Measurements from ENCODE around the gene MS4A14. TPM values are rescaled to one million over a fixed set of nuclear protein-coding genes. Genes with fewer than 3 reads are reported as not detected.

The MS4A14 gene
- total and polyA plus RNA-seq, 2 experiments from 2014 or later, result not detected

DNA sequence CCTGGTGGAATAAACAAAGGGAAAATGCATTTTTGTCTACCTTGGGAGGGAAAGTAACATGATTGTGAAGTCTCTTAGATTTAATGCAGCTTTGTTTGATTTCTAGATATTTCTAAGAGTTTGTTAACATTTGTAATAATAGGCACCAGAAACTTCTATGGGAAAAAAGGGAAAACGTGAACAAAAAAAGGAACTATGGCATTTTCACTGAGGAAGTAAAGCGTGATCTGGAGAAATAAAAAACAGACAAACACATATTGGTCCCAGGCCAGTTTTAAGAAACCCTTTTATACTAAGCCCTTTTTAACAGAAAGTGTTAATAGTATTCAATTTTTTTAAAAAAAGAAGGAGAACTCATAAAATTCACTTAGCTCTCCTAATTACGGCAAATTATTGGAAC, 24.9 kb upstream of the MS4A14 start (continued):
- TF ChIP-seq EZH2 (IDR thresholded peaks at IDR 0.05; ENCODE audit: low read depth, unreplicated experiment) (no peak), STAT1 (IDR thresholded peaks at IDR 0.05; ENCODE audit: unreplicated experiment) (no peak), CREB1 (CRISPR knock-in tag; IDR thresholded peaks at IDR 0.05; ENCODE audit: low read depth) (no peak), JUNB (IDR thresholded peaks at IDR 0.05; ENCODE audit: unreplicated experiment) (no peak)
- TF ChIP-seq, protein P1, sequence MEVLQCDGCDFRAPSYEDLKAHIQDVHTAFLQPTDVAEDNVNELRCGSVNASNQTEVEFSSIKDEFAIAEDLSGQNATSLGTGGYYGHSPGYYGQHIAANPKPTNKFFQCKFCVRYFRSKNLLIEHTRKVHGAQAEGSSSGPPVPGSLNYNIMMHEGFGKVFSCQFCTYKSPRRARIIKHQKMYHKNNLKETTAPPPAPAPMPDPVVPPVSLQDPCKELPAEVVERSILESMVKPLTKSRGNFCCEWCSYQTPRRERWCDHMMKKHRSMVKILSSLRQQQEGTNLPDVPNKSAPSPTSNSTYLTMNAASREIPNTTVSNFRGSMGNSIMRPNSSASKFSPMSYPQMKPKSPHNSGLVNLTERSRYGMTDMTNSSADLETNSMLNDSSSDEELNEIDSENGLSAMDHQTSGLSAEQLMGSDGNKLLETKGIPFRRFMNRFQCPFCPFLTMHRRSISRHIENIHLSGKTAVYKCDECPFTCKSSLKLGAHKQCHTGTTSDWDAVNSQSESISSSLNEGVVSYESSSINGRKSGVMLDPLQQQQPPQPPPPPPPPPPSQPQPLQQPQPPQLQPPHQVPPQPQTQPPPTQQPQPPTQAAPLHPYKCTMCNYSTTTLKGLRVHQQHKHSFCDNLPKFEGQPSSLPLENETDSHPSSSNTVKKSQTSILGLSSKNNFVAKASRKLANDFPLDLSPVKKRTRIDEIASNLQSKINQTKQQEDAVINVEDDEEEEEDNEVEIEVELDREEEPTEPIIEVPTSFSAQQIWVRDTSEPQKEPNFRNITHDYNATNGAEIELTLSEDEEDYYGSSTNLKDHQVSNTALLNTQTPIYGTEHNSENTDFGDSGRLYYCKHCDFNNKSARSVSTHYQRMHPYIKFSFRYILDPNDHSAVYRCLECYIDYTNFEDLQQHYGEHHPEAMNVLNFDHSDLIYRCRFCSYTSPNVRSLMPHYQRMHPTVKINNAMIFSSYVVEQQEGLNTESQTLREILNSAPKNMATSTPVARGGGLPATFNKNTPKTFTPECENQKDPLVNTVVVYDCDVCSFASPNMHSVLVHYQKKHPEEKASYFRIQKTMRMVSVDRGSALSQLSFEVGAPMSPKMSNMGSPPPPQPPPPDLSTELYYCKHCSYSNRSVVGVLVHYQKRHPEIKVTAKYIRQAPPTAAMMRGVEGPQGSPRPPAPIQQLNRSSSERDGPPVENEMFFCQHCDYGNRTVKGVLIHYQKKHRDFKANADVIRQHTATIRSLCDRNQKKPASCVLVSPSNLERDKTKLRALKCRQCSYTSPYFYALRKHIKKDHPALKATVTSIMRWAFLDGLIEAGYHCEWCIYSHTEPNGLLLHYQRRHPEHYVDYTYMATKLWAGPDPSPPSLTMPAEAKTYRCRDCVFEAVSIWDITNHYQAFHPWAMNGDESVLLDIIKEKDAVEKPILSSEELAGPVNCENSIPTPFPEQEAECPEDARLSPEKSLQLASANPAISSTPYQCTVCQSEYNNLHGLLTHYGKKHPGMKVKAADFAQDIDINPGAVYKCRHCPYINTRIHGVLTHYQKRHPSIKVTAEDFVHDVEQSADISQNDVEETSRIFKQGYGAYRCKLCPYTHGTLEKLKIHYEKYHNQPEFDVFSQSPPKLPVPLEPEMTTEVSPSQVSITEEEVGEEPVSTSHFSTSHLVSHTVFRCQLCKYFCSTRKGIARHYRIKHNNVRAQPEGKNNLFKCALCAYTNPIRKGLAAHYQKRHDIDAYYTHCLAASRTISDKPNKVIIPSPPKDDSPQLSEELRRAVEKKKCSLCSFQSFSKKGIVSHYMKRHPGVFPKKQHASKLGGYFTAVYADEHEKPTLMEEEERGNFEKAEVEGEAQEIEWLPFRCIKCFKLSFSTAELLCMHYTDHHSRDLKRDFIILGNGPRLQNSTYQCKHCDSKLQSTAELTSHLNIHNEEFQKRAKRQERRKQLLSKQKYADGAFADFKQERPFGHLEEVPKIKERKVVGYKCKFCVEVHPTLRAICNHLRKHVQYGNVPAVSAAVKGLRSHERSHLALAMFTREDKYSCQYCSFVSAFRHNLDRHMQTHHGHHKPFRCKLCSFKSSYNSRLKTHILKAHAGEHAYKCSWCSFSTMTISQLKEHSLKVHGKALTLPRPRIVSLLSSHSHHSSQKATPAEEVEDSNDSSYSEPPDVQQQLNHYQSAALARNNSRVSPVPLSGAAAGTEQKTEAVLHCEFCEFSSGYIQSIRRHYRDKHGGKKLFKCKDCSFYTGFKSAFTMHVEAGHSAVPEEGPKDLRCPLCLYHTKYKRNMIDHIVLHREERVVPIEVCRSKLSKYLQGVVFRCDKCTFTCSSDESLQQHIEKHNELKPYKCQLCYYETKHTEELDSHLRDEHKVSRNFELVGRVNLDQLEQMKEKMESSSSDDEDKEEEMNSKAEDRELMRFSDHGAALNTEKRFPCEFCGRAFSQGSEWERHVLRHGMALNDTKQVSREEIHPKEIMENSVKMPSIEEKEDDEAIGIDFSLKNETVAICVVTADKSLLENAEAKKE (CRISPR knock-in tag; IDR thresholded peaks at IDR 0.05), result no peak

DNA sequence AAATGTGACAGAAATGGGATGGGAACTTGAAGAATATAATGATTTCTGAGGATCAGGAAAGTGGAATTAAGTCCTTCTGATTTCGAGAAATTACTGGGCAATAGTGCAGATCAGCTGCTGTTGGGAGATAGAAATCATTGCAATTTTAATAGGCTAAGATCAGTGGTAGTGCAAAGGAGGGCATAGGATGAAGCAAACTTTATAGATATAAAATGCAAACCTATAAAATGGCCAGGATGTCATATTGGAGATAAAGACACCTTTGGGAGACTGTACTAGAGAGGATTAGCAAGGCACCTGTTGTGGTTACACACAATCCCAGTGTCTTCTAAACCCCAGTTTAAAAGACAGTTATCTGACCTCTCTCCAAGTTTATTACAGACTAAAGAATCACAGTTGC, 24.4 kb upstream of the MS4A14 start:
- H3K9me3 Mint-ChIP-seq, result peaks cover 16% of the 10 kb centered on the region
- H3K79me2 ChIP-seq (replicated peaks; ENCODE audit: insufficient read depth), result no peaks in the 10 kb centered on the region
- H3K4me2 ChIP-seq, result no peak overlapping the region
- ATAC-seq (no peak), DNase-seq (ENCODE audit: low spot score) (no peak)
- H3K4me3 Mint-ChIP-seq, result no peak overlapping the region
- H3K27ac ChIP-seq (ENCODE audit: low read depth), result no peak overlapping the region
- no peak overlapping the region for H3K4me3 ChIP-seq
- no peaks in the 10 kb centered on the region for H4K20me1 ChIP-seq (replicated peaks; ENCODE audit: insufficient read depth)
- H2AFZ ChIP-seq, result no peak overlapping the region
- no peaks in the 10 kb centered on the region for H3F3A ChIP-seq (replicated peaks; ENCODE audit: low read depth)
- H3K27me3 ChIP-seq (ENCODE audit: insufficient read depth), result no peaks in the 10 kb centered on the region
- no peaks in the 10 kb centered on the region for H3K36me3 ChIP-seq (ENCODE audit: insufficient read depth)
- peaks cover 11% of the 10 kb centered on the region for H3K36me3 Mint-ChIP-seq (ENCODE audit: low read depth)
- peaks cover 3% of the 10 kb centered on the region for H3K27me3 Mint-ChIP-seq (ENCODE audit: insufficient read depth, low read depth, poor library complexity)
- peaks cover 14% of the 10 kb centered on the region for H3K9me2 ChIP-seq (ENCODE audit: insufficient read depth)
- peaks cover 6% of the 10 kb centered on the region; the same call in 1 of the 3 replicates for H3K4me1 Mint-ChIP-seq
- no peak overlapping the region for H3K27ac Mint-ChIP-seq
- peaks cover 5% of the 10 kb centered on the region for H3K4me1 ChIP-seq (ENCODE audit: insufficient read depth)
- TF ChIP-seq STAT1 (IDR thresholded peaks at IDR 0.05; ENCODE audit: unreplicated experiment) (no peak), ZNF114 (CRISPR knock-in tag; IDR thresholded peaks at IDR 0.05) (no peak), CREB1 (CRISPR knock-in tag; IDR thresholded peaks at IDR 0.05; ENCODE audit: low read depth) (no peak), JUNB (IDR thresholded peaks at IDR 0.05; ENCODE audit: unreplicated experiment) (no peak), EZH2phosphoT487 (IDR thresholded peaks at IDR 0.05; ENCODE audit: unreplicated experiment) (no peak)
- TF ChIP-seq, protein P2, sequence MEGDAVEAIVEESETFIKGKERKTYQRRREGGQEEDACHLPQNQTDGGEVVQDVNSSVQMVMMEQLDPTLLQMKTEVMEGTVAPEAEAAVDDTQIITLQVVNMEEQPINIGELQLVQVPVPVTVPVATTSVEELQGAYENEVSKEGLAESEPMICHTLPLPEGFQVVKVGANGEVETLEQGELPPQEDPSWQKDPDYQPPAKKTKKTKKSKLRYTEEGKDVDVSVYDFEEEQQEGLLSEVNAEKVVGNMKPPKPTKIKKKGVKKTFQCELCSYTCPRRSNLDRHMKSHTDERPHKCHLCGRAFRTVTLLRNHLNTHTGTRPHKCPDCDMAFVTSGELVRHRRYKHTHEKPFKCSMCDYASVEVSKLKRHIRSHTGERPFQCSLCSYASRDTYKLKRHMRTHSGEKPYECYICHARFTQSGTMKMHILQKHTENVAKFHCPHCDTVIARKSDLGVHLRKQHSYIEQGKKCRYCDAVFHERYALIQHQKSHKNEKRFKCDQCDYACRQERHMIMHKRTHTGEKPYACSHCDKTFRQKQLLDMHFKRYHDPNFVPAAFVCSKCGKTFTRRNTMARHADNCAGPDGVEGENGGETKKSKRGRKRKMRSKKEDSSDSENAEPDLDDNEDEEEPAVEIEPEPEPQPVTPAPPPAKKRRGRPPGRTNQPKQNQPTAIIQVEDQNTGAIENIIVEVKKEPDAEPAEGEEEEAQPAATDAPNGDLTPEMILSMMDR (conservative IDR thresholded peaks at IDR 0.05; ENCODE audit: low read depth in 2 of 2), result no peak
- TF ChIP-seq, protein P3, sequence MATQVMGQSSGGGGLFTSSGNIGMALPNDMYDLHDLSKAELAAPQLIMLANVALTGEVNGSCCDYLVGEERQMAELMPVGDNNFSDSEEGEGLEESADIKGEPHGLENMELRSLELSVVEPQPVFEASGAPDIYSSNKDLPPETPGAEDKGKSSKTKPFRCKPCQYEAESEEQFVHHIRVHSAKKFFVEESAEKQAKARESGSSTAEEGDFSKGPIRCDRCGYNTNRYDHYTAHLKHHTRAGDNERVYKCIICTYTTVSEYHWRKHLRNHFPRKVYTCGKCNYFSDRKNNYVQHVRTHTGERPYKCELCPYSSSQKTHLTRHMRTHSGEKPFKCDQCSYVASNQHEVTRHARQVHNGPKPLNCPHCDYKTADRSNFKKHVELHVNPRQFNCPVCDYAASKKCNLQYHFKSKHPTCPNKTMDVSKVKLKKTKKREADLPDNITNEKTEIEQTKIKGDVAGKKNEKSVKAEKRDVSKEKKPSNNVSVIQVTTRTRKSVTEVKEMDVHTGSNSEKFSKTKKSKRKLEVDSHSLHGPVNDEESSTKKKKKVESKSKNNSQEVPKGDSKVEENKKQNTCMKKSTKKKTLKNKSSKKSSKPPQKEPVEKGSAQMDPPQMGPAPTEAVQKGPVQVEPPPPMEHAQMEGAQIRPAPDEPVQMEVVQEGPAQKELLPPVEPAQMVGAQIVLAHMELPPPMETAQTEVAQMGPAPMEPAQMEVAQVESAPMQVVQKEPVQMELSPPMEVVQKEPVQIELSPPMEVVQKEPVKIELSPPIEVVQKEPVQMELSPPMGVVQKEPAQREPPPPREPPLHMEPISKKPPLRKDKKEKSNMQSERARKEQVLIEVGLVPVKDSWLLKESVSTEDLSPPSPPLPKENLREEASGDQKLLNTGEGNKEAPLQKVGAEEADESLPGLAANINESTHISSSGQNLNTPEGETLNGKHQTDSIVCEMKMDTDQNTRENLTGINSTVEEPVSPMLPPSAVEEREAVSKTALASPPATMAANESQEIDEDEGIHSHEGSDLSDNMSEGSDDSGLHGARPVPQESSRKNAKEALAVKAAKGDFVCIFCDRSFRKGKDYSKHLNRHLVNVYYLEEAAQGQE (IDR thresholded peaks at IDR 0.05; ENCODE audit: unreplicated experiment), result no peak
